Measurements from ENCODE around the gene MAST2.
"Not testable (repeated sequence)": the region's sequence is repeated elsewhere in the genome, so short reads cannot be mapped to it uniquely, and the experiment has no call there.

Gene MAST2

DNA sequence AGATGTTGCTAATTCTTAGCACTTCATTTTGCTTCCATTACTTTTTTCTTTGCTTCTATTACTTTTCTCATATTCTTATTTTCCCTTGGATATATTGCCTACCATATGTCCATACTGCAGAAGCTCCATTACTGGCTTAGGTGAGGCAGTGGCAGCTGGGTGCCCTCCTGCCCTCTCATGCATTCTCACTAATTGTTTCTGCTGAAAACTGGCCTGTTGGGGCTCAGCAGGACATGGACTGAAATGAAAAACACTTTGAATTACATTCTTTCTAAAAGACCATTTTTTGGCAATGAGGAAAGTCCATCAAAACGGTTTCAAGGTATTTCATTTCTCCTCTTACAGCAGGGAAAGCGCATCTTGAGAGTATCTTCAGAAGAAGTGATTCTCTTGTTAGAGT lies 122.9 kb downstream of the MAST2 start:
- no peak overlapping the region for H3K9ac ChIP-seq (ENCODE audit: insufficient read length, low read depth)
- H3K4me3 ChIP-seq (ENCODE audit: insufficient read length, low read depth): no peak overlapping the region
- peaks cover 12% of the 10 kb centered on the region; the same call in 1 of the 2 replicates for H3K9me3 ChIP-seq (ENCODE audit: insufficient read depth, low read length)
- TF ChIP-seq SUZ12 (IDR thresholded peaks at IDR 0.05; ENCODE audit: extremely low read depth, insufficient read depth, insufficient read length): no peak
- TF ChIP-seq YY1 (IDR thresholded peaks at IDR 0.05; ENCODE audit: insufficient read depth, insufficient read length): no peak
- no peak for TF ChIP-seq ZNF274 (IDR thresholded peaks at IDR 0.05; ENCODE audit: low read depth, low read length)
- no peaks in the 10 kb centered on the region for H3K4me1 ChIP-seq (ENCODE audit: insufficient read depth, insufficient read length)
- no peaks in the 10 kb centered on the region for H3K27me3 ChIP-seq (ENCODE audit: insufficient read depth, insufficient read length)
- peaks cover 12% of the 10 kb centered on the region for H3K36me3 ChIP-seq (ENCODE audit: insufficient read depth, insufficient read length, low read length)
- no peak for DNase-seq (ENCODE audit: low read depth, low spot score)

DNA sequence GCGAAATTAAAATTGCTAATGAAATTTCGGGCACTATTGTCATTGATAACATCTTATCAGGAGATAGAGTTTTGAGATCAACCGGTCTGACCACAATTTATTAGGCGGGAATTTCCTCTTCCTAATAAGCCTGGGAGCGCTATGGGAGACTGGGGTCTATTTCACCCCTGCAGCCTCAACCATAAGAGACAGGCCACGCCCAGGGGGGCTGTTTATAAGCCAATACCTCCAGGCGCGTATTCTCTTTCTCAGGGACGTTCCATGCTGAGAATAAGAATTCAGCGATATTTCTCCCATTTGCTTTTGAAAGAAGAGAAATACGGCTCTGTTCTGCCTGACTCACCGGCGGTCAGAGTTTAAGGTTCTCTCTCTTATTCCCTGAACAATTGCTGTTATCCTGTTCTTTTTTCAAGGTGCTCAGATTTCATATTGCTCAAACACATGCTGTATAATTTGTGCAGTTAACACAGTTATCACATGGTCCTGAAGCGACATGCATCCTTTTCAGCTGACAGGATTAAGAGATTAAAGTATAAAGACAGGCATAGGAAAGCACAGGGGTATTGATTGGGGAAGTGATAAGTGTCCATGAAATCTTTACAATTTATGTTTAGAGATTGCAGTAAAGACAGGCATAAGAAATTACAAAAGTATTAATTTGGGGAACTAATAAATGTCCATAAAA lies 124.0 kb downstream of the MAST2 start:
- not testable (repeated sequence) for H3K4me1 ChIP-seq (ENCODE audit: insufficient read depth, insufficient read length); H3K9ac ChIP-seq (ENCODE audit: insufficient read length, low read depth); H3K4me3 ChIP-seq (ENCODE audit: insufficient read length, low read depth); H3K9me3 ChIP-seq (ENCODE audit: insufficient read depth, low read length); H3K36me3 ChIP-seq (ENCODE audit: insufficient read depth, insufficient read length, low read length); H3K27me3 ChIP-seq (ENCODE audit: insufficient read depth, insufficient read length)
- DNase-seq (ENCODE audit: low read depth, low spot score): peak; percentile 66

- H3K9me3 ChIP-seq (ENCODE audit: insufficient read depth, low read length): no peaks in the 10 kb centered on the region
- TF ChIP-seq YY1 (IDR thresholded peaks at IDR 0.05; ENCODE audit: insufficient read depth, insufficient read length) (no peak), ZNF274 (IDR thresholded peaks at IDR 0.05; ENCODE audit: low read depth, low read length) (no peak), SUZ12 (IDR thresholded peaks at IDR 0.05; ENCODE audit: extremely low read depth, insufficient read depth, insufficient read length) (no peak)
- H3K4me3 ChIP-seq (ENCODE audit: insufficient read length, low read depth): no peak overlapping the region
- no peaks in the 10 kb centered on the region for H3K36me3 ChIP-seq (ENCODE audit: insufficient read depth, insufficient read length, low read length)
- DNase-seq (ENCODE audit: low read depth, low spot score): no peak
- no peaks in the 10 kb centered on the region for H3K4me1 ChIP-seq (ENCODE audit: insufficient read depth, insufficient read length)
- H3K9ac ChIP-seq (ENCODE audit: insufficient read length, low read depth): no peak overlapping the region
- no peaks in the 10 kb centered on the region for H3K27me3 ChIP-seq (ENCODE audit: insufficient read depth, insufficient read length)
These were observed 125.2 kb downstream of the MAST2 start for GRCh38 chr1:45928486-45929205.

DNA sequence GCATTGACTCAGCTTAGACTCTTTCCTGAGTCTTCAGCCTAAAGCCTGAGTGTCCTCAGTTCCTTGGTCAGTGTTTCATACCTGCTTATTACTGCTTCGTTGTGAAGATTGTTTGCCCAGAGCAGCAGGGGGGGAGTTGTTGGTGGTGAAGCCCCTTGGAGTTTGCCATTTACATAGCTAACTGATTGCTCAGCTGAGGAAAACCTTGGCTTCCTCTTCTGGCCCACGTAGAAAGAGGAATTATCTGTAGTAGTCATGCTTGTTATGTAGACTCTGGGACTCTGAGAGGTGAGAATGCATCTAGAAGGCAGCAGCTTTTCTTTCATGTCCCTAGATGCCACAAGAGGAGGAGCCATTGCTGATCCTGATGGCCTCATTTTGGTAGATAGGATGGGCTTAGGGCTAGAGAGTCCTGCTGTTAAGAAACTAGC lies 125.9 kb downstream of the MAST2 start:
- no peak overlapping the region for H3K4me3 ChIP-seq (ENCODE audit: insufficient read length, low read depth)
- TF ChIP-seq SUZ12 (IDR thresholded peaks at IDR 0.05; ENCODE audit: extremely low read depth, insufficient read depth, insufficient read length) (no peak), YY1 (IDR thresholded peaks at IDR 0.05; ENCODE audit: insufficient read depth, insufficient read length) (peak; percentile 31)
- no peaks in the 10 kb centered on the region for H3K27me3 ChIP-seq (ENCODE audit: insufficient read depth, insufficient read length)
- DNase-seq (ENCODE audit: low read depth, low spot score): peak; percentile 87
- no peaks in the 10 kb centered on the region for H3K4me1 ChIP-seq (ENCODE audit: insufficient read depth, insufficient read length)
- no peak overlapping the region for H3K9ac ChIP-seq (ENCODE audit: insufficient read length, low read depth)
- H3K9me3 ChIP-seq (ENCODE audit: insufficient read depth, low read length): no peaks in the 10 kb centered on the region
- no peaks in the 10 kb centered on the region for H3K36me3 ChIP-seq (ENCODE audit: insufficient read depth, insufficient read length, low read length)

- Histone ChIP-seq H3K9ac (ENCODE audit: insufficient read length, low read depth) (no peak overlapping the region), H3K4me3 (ENCODE audit: insufficient read length, low read depth) (no peak overlapping the region)
These were observed 127.1 kb downstream of the MAST2 start for GRCh38 chr1:45930258-45931150.

GRCh38 chr1:45932205-45932604 lies 128.8 kb downstream of the MAST2 start:
- not testable (repeated sequence) for H3K4me3 ChIP-seq (ENCODE audit: insufficient read length, low read depth); H3K4me1 ChIP-seq (ENCODE audit: insufficient read depth, insufficient read length); H3K9ac ChIP-seq (ENCODE audit: insufficient read length, low read depth); H3K27me3 ChIP-seq (ENCODE audit: insufficient read depth, insufficient read length); H3K36me3 ChIP-seq (ENCODE audit: insufficient read depth, insufficient read length, low read length); DNase-seq (ENCODE audit: low read depth, low spot score); H3K9me3 ChIP-seq (ENCODE audit: insufficient read depth, low read length)

More at GRCh38 chr1:45930258-45931150, 127.1 kb downstream of the MAST2 start:
- Histone ChIP-seq H3K9me3 (ENCODE audit: insufficient read depth, low read length) (no peaks in the 10 kb centered on the region), H3K4me1 (ENCODE audit: insufficient read depth, insufficient read length) (no peaks in the 10 kb centered on the region), H3K27me3 (ENCODE audit: insufficient read depth, insufficient read length) (no peaks in the 10 kb centered on the region), H3K36me3 (ENCODE audit: insufficient read depth, insufficient read length, low read length) (no peaks in the 10 kb centered on the region)
- no peak for DNase-seq (ENCODE audit: low read depth, low spot score)
- TF ChIP-seq YY1 (IDR thresholded peaks at IDR 0.05; ENCODE audit: insufficient read depth, insufficient read length): no peak
- no peak for TF ChIP-seq ZNF274 (IDR thresholded peaks at IDR 0.05; ENCODE audit: low read depth, low read length)
- no peak for TF ChIP-seq SUZ12 (IDR thresholded peaks at IDR 0.05; ENCODE audit: extremely low read depth, insufficient read depth, insufficient read length)

DNA sequence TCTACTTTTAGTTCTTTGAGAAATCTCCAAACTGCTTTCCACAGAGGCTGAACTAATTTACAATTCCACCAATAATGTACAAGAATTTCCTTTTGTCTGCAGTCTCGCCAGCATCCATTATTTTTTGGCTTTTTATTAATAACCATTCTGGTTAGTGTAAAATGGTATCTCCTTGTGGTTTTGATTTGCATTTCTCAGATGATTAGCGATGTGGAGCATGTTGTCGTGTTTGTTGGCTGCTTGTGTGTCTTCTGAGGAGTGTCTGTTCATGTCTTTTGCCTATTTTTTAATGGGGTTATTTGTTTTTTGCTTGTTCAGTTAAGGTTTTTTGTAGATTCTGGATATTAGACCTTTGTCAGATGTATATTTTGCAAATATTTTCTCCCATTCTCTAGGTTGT lies 131.5 kb downstream of the MAST2 start:
- no peaks in the 10 kb centered on the region for H3K9me3 ChIP-seq (ENCODE audit: insufficient read depth, low read length)
- H3K9ac ChIP-seq (ENCODE audit: insufficient read length, low read depth): no peak overlapping the region
- H3K27me3 ChIP-seq (ENCODE audit: insufficient read depth, insufficient read length): no peaks in the 10 kb centered on the region
- TF ChIP-seq SUZ12 (IDR thresholded peaks at IDR 0.05; ENCODE audit: extremely low read depth, insufficient read depth, insufficient read length) (no peak), ZNF274 (IDR thresholded peaks at IDR 0.05; ENCODE audit: low read depth, low read length) (no peak), YY1 (IDR thresholded peaks at IDR 0.05; ENCODE audit: insufficient read depth, insufficient read length) (no peak)
- H3K4me1 ChIP-seq (ENCODE audit: insufficient read depth, insufficient read length): no peaks in the 10 kb centered on the region
- H3K4me3 ChIP-seq (ENCODE audit: insufficient read length, low read depth): no peak overlapping the region
- DNase-seq (ENCODE audit: low read depth, low spot score): no peak
- no peaks in the 10 kb centered on the region for H3K36me3 ChIP-seq (ENCODE audit: insufficient read depth, insufficient read length, low read length)

Measured in NT2/D1 (cell line).